ENCODE results near the gene MROH2B.
A peak's percentile ranks its signal among the peaks of the same experiment; 100 is the strongest.

Gene MROH2B

GRCh38 chr5:40976836-40977235 lies 94.3 kb downstream of the MROH2B start:
- ATAC-seq, result peak; percentile 31; the same call in 1 of the 3 replicates
- TF ChIP-seq TCF4 (CRISPR knock-in tag; IDR thresholded peaks at IDR 0.05; ENCODE audit: borderline replicate concordance) (peak; percentile 59; the same call in 1 of the 2 replicates), PPARA (CRISPR knock-in tag; IDR thresholded peaks at IDR 0.05; ENCODE audit: borderline replicate concordance) (no peak)
- TF ChIP-seq, protein P1, sequence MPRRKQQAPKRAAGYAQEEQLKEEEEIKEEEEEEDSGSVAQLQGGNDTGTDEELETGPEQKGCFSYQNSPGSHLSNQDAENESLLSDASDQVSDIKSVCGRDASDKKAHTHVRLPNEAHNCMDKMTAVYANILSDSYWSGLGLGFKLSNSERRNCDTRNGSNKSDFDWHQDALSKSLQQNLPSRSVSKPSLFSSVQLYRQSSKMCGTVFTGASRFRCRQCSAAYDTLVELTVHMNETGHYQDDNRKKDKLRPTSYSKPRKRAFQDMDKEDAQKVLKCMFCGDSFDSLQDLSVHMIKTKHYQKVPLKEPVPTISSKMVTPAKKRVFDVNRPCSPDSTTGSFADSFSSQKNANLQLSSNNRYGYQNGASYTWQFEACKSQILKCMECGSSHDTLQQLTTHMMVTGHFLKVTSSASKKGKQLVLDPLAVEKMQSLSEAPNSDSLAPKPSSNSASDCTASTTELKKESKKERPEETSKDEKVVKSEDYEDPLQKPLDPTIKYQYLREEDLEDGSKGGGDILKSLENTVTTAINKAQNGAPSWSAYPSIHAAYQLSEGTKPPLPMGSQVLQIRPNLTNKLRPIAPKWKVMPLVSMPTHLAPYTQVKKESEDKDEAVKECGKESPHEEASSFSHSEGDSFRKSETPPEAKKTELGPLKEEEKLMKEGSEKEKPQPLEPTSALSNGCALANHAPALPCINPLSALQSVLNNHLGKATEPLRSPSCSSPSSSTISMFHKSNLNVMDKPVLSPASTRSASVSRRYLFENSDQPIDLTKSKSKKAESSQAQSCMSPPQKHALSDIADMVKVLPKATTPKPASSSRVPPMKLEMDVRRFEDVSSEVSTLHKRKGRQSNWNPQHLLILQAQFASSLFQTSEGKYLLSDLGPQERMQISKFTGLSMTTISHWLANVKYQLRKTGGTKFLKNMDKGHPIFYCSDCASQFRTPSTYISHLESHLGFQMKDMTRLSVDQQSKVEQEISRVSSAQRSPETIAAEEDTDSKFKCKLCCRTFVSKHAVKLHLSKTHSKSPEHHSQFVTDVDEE (CRISPR knock-in tag; IDR thresholded peaks at IDR 0.05), result no peak

DNA sequence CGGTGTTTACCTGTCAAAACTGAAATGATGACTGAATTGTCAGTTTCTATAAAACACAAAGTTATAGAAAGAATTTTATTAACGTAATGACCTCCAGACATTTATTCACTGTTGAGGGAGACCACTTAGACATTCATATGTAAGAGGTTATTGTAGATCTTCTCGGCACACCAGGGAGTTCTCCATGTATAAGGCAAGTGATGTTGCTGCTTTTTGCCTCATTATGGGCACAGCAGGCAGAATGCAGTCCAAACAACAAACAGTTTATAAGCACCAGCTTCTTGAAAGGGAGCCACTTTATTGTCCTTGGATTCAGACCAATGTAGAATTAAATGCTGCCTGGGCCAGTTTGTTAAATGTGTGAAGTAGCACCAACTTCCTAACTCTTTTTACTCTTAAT lies 95.1 kb downstream of the MROH2B start:
- TF ChIP-seq ZFP30 (CRISPR knock-in tag; IDR thresholded peaks at IDR 0.05) (no peak), ISL1 (CRISPR knock-in tag; IDR thresholded peaks at IDR 0.05) (no peak), ZNF8 (CRISPR knock-in tag; IDR thresholded peaks at IDR 0.05) (no peak), ZC3H10 (CRISPR knock-in tag; IDR thresholded peaks at IDR 0.05) (no peak), SNAI2 (CRISPR knock-in tag; IDR thresholded peaks at IDR 0.05) (no peak), TOX (CRISPR knock-in tag; IDR thresholded peaks at IDR 0.05; ENCODE audit: borderline replicate concordance) (no peak), TCF4 (CRISPR knock-in tag; IDR thresholded peaks at IDR 0.05; ENCODE audit: borderline replicate concordance) (no peak), ARNTL (CRISPR knock-in tag; IDR thresholded peaks at IDR 0.05; ENCODE audit: borderline replicate concordance, low read depth) (no peak), CSDC2 (CRISPR knock-in tag; IDR thresholded peaks at IDR 0.05) (no peak), BACH2 (CRISPR knock-in tag; IDR thresholded peaks at IDR 0.05; ENCODE audit: borderline replicate concordance) (no peak), ZNF565 (CRISPR knock-in tag; conservative IDR thresholded peaks at IDR 0.05; ENCODE audit: low read depth) (no peak), PPARA (CRISPR knock-in tag; IDR thresholded peaks at IDR 0.05; ENCODE audit: borderline replicate concordance) (no peak), PATZ1 (CRISPR knock-in tag; IDR thresholded peaks at IDR 0.05; ENCODE audit: borderline replicate concordance) (no peak), ESRRG (CRISPR knock-in tag; IDR thresholded peaks at IDR 0.05) (no peak), ZFP3 (CRISPR knock-in tag; IDR thresholded peaks at IDR 0.05) (no peak), CSRNP3 (CRISPR knock-in tag; IDR thresholded peaks at IDR 0.05) (no peak), RARB (CRISPR knock-in tag; IDR thresholded peaks at IDR 0.05) (no peak), OSR1 (CRISPR knock-in tag; IDR thresholded peaks at IDR 0.05) (no peak)
- TF ChIP-seq, protein P2, sequence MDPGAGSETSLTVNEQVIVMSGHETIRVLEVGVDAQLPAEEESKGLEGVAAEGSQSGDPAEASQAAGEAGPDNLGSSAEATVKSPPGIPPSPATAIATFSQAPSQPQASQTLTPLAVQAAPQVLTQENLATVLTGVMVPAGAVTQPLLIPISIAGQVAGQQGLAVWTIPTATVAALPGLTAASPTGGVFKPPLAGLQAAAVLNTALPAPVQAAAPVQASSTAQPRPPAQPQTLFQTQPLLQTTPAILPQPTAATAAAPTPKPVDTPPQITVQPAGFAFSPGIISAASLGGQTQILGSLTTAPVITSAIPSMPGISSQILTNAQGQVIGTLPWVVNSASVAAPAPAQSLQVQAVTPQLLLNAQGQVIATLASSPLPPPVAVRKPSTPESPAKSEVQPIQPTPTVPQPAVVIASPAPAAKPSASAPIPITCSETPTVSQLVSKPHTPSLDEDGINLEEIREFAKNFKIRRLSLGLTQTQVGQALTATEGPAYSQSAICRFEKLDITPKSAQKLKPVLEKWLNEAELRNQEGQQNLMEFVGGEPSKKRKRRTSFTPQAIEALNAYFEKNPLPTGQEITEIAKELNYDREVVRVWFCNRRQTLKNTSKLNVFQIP (CRISPR knock-in tag; IDR thresholded peaks at IDR 0.05; ENCODE audit: borderline replicate concordance, low read depth), result no peak
- TF ChIP-seq, protein P1 (CRISPR knock-in tag; IDR thresholded peaks at IDR 0.05), result no peak
- ATAC-seq, result no peak
